GM18505 (cell line): ENCODE results near the gene DCLRE1C.

Experiments used
- ATAC-seq: cut with Tn5 transposase; IDR thresholded peaks from one replicate; pipeline ENCODE4 v1.9.1; 2021; ENCODE audit not compliant: unreplicated experiment
- POLR2A ChIP-seq: IDR thresholded peaks from 4 replicates; pipeline ENCODE4 v1.6.1; 2011; ENCODE audit warnings: borderline replicate concordance; ENCODE audit not compliant: insufficient read depth, insufficient read length; ENCODE audit errors: extremely low read depth

The DCLRE1C gene

DNA sequence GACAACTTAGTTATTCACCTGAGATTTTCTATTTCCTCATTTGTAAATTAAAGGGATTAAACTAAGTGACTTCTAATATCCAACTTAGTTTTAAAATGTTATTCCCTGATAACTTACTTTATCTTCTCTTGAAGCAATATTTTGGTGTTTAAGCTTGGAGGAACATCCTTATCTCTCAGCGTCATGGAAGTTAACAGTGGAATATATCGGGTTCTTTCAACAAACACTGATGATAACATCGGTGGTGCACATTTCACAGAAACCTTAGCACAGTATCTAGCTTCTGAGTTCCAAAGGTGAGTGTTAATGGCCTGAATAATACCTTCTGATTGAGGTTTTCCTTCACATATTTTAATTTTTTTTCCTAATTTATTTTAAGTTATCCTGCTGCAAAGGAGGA lies 101.7 kb downstream of the DCLRE1C start:
- no peak for TF ChIP-seq POLR2A
- ATAC-seq: no peak
